GM23248 (cell line): ENCODE measurements around the gene PSMD12.

ENCODE experiments used
- EZH2 ChIP-seq: fragments of 200-600 bp; sonication (generic); IDR thresholded peaks from 2 replicates; pipeline ENCODE4 v1.6.1; 2018; ENCODE audit warnings: antibody characterized with exemption, mild to moderate bottlenecking; ENCODE audit not compliant: insufficient read depth, poor library complexity, severe bottlenecking
- EZH2phosphoT487 ChIP-seq: fragments of 200-600 bp; sonication (generic); IDR thresholded peaks from 2 replicates; pipeline ENCODE4 v1.6.1; 2018; ENCODE audit warnings: antibody characterized with exemption, moderate library complexity, mild to moderate bottlenecking, low read depth; ENCODE audit not compliant: insufficient read depth

GRCh38 chr17:67293251-67294203, 72.8 kb downstream of the PSMD12 start:
- TF ChIP-seq EZH2phosphoT487 = no peak
- no peak for TF ChIP-seq EZH2
